GM23248 (cell line): ENCODE measurements around the gene KLHL40.

ENCODE experiments used
- EZH2 ChIP-seq: fragments of 200-600 bp; sonication (generic); IDR thresholded peaks from 2 replicates; pipeline ENCODE4 v1.6.1; 2018; ENCODE audit warnings: antibody characterized with exemption, mild to moderate bottlenecking; ENCODE audit not compliant: insufficient read depth, poor library complexity, severe bottlenecking
- EZH2phosphoT487 ChIP-seq: fragments of 200-600 bp; sonication (generic); IDR thresholded peaks from 2 replicates; pipeline ENCODE4 v1.6.1; 2018; ENCODE audit warnings: antibody characterized with exemption, moderate library complexity, mild to moderate bottlenecking, low read depth; ENCODE audit not compliant: insufficient read depth

DNA sequence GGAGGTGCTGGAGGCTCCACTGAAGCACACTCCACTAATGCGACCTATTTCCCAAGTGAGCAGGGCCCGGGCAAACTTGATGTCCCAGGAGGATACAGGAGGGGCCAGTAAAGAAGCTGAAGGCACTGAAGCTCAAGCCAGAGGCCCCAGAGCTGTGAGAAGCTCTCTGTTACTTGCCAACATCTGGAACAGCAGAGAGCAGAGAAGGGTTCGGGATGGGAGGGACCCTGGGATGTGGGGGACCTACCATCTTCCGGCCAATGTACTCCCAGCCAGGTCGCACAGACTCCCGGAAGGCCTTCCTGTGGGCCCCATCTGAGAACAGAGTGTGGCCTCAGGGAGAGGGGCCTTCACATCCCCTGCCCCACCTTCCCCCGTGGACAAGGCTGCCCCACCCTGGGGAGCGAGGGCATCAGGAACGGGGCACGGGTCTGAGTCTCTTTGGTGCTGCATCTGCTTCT lies 14.2 kb downstream of the KLHL40 start:
- TF ChIP-seq EZH2 (no peak), EZH2phosphoT487 (no peak)
